Measurements from ENCODE around the gene BIN1.

Gene BIN1

DNA sequence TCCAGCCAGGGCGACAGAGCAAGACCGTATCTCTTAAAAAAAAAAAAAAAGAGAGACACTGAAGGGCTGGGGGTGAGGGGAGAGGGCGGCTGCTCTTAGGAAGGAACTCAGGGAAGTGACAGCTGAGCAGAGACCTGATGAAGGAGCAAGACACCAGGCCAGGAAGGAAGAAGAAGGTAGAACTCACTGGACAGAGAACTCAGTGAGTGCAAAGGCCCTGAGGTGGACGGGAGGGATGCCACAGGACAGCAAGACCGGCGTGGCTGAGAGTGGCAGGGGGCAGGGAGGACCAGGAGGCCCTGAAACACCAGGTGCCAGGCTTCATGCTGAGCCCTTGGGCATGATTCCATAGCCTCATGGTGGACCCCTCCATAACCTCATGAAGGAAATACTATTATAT lies 18.2 kb downstream of the BIN1 start:
- DNase-seq = no peak

DNA sequence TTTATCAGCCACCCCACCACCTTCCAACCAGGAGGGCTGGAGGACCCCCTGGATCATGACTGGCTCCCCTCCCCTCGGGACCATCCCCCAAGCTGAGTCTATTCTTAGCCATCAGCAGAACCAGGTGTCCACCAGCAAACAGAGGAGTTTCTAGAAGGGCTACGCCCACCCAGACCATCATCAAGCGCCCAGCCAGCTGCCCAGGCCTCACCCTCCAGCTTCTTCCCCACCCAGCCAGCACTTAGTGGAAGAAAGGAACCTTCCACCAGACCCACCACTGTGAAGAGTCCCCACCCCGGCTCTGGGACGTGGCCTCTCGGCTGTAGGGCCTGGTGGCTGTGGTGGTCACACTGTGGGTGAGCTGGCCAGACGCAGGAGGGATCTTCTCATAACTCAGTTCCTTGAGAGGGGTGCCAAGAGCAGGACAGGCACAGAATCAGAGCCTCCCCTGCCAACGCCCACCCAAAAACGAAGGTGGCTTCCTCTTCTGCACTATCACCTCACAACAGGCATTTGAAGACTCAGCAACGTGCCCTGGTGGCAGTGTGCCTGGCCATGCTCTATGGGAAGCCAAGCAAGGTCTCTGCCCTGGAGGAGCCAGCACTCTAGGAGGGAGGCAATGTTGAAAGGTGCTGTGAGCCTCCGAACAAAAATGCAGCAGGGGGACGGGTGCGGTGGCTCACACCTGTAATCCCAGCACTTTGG lies 19.0 kb downstream of the BIN1 start:
- no peak for DNase-seq

DNA sequence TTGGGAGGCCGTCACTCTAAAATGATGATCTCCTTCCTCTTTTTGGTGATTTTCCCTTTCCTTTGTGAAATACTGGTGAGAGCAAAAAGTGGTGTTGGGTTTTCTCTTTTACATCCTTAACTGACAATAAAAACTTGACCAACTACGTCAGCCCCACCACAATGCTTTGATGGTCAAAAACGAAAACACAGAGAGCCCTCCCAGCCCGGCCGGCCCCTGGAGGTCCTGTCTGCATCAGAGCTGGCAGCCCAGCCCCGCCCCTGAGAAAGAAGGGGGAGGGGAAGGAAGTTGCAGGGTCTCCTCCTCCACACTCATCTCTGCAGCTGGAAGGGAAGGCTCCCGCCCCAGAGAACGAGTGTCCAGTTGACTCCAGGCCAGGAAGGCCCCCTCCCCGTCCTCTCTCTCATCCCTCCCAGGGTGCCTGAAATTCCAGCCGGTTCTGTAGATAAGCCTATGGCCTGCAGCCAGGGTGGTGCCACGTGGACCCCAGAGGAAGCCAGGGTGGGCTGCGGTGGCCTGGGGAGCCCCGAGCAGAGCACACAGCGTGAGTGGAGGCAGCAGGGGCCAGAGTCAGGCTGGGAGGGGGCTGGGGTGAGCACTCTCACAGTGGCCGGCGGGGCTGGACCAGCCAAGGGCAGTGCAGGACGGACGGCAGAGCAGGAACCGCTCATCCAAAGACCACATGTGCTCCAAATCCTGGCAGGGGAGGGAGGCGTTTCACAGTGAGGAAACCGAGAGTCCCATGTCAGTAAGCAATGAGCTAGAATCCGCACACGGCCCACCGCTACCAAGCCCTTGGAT lies 19.8 kb downstream of the BIN1 start:
- no peak for DNase-seq

DNA sequence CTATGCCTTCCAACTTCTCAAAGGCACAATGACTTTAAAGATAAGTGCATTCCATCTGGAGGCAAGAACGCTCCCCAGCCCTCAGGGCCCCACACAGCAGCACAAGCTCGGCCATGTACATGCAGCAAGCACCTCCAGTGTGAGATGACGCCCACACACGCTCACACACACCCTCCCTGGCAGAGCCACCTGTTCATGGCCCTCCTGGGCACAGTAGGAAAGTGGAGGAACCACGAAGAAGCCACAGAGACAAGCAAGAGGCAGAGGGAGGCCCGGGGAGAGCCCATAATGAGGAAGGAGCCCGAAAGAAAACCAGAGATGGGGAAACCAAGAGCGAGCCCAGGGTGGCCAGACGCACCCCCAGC lies 21.7 kb downstream of the BIN1 start:
- DNase-seq = peak; percentile 49

DNA sequence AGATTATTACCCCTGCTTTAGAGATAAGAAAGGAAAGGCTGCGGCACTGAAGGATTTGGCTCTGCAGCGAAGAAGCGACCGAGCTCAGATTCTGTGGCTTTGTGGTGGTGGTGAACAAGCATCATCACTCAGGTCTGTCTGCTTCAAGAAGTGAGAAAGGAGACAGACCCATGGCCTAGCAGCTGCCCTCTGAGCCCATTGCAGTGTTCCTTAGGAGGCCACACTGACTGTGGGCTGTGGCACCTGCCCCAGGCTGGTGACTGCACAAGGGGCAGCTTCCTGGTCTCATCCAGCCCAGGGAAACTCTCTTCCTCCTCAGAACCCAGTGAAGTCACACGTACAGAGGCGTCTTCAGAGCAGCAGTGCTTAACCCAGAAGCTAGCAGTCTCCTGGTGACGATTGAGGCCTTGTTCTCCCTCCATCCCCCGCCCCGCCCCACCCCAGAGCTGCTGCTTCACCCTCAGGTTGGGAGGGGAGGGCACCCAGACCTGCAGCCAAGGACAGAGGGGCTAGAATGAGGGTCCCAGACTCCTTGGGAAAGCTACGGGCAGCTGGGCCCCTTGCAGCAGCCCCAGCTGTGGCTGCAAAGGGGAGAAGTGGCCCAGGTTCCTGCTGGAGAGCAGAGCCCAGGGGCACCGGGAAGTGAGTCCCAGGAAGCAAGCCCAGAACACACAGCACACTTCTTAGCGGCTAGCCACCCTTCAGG lies 22.2 kb downstream of the BIN1 start:
- peak; percentile 45 for DNase-seq

DNA sequence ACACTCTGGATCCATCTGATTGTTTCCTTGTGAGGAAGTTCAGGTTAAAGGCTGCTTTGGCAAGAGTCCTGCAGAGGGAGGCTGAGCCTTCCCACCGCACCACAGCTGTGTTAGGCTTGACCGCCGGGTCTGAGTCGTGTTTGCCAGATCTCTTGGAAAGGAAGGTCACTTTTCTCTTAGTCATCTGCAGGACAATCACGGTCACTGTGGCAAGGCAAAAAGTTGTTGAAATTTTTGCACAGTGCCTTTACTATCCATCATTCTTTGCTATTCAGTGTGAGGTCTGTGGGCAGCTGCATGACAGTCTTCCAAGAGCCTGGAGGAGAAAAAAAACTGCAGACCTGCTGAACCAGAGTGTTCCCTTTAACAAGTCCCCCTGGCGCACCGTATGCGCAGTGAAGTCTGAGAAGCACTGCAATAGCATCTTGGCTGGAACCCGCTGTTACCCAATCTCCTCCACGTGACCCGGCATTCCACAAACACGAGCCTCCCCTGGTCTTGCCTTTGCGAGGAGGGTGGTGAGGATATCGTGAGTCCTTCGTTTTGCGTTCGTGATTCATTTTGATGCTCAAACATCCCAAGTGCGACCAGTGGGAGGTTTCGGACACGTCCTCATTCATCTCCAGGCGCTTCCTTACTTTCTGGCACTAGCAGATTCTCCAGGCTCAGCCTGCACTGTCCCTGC lies 23.0 kb downstream of the BIN1 start:
- no peak for DNase-seq

DNA sequence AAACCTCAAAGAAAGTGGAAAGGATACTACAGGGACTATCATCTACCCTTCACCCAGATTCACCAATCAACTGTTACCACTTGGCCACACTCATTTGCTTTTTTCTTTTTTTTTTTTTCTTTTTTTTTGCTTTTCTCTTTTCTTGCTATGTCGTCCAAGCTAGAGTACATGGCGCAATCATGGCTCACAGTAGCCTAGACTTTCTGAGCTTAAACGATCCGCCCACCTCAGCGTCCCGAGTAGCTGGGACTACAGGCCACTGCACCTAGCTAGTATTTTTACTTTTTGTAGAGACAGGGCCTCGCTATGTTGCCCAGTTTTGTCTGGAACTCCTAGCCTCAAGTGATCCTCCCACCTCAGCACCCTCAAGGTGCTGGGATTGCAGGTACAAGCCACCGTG lies 24.0 kb downstream of the BIN1 start:
- DNase-seq = no peak

DNA sequence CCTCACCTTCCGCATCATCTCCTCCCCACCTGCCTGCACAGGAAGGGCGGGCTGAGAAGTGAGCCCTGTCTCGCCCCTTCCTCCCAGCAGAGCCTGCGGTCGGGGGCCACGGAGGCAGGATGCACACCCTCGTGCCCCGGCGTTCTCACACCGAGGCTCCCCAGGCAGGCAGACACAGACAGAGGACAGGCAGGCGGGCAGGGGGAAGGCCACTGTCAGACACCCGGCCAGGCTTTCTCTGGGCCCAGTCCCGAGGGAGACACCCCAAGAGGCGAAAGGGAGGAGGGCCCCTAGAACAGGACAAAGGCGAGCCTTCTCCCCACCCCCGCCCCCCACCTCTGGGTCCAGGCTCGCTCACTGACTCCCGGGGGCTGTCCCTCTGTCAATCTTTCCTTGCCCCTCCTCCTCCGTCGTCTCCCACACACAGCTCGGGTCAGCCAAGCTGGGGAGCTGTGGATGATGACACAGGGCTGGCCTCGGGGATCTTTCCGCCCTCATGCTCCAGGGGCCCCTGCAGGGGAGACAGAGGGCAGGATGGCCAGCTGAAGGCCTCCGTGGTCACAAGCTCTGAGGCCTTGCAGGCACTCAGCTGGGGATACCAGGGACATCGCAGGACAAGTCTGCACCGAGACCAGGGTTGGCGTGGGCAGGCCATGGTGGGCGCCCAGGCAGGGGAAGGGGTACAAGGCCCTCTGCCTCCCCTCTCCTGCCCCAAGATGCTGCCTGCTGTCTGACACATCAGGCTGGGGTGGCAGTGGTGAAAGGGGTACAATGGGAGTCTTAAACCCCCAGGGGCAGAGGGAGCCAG lies 24.9 kb downstream of the BIN1 start:
- DNase-seq = peak; percentile 73

DNA sequence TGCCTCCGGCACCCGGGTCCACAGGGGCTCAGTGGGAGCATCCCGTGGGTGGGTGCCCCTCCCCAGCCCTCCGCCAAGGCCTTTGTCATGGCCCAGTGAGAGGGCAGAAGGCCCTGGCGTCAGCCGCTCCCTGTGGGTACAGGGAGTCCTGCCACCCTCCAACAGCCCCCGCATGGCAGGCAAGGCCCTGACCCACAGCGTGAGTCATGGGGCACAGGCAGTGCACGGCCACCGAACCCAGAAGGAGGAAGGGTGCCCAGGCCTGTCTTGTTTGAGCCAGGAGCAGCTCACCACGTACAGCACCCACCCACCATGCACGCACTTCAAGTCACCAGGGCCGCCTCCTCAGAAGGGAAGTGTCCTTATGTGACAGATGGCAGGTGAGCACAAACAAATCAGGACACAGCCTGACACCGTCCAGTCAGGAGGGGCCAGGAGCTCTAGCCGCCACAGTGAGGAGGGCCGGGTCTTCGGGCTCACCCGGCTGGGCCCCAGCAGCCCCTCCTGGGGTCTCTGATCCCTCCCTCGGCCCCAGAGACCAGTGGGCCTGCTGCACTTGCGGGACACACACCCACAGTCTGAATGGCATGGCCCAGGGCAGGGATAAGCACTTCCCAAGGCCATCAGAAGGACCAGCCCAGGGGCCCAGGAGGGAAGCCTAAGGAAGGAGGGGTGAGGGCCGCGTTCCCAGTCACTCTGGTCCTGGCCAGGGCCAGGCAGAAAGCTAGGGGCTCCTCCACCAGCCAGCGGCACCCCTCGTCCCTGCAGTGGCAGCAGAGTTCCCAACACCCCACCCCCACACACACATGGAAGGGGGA lies 25.8 kb downstream of the BIN1 start:
- DNase-seq = peak; percentile 59

DNA sequence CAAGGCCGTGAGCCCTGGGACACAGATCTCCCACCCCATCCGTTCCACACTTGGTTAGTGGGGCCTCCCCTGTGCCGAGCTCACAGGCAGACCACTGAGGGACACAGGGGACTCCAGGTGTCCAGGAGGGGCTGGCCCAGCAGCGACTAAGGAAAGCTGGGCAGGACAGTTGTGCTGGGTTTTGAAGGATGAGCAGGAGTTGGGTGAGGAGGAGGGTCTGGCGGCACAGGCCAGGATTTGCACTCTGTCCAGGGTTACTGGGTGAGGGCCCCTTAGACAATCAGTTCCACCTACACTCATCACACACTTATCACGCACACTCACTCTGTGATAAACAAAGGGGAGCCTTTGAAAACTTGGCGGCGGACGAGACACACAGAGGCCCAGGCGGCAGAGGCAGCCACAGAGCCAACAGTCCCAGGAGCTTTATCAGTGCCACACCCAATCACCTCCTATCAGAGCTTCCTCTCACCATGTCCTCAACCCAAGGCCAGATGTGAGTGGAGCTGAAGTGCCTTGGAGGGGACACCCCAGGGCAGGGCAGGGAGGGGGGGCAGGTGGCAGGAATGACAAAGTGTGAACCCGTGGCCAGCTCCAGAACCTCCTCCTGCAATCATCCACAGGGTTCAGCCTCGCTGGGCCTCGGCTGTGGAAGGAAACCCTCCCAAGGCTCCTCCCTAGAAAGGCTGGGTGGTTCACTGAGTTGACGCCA lies 26.6 kb downstream of the BIN1 start:
- DNase-seq = peak; percentile 36

DNA sequence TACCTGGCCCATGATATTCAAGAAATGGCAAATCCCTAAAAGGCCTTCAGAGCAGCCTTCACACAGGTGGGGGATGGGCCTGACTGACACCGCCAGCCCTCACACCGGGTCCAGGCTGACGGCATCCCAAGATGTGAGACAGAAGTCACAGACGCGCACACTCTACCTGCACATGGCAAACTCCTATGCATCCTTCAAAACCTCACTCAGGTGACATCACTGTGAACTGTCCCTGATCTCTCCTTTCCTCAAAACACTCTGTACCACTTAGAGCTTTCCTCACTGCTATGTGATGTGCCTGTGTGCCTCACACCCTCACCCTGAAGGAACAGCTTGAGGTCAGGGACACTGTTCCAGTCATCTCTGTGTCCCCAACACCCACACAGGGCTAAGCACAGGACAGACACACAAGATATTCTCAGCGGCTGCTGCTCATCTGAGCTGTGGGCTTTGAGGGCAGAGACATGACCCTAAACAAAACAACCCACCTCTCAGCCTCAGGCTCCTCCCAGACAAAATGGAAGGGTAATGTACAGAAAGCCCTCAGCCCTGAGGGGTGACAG lies 27.5 kb downstream of the BIN1 start:
- no peak for DNase-seq

DNA sequence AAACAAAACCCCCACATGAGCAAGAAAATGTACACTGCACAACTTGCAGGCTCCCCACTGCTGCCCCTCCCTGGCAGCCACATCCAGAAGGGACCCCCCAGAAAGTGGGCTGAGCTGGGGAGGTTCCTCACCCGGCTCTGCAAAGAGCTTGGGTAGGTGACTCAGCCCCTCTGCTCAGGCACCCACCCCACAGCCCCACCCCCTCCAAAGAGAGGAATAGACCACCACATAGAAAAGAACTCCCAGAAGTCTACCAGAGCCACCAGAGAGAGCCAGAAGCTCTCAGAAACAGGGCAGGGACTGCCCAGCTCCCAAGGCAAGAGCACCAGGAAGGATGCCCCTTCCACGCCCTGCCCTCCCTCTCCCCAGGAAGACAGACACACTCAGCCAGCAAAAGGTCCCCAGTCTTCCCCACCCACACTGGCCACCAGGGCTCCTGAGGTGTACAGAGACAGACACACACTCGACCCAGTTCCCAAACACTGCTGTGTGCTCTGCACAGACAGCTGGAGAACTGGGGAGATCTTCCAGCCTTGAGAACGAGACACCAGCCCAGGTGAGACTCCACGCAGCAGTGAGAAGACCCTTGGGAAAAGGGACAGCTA lies 28.2 kb downstream of the BIN1 start:
- DNase-seq = no peak

DNA sequence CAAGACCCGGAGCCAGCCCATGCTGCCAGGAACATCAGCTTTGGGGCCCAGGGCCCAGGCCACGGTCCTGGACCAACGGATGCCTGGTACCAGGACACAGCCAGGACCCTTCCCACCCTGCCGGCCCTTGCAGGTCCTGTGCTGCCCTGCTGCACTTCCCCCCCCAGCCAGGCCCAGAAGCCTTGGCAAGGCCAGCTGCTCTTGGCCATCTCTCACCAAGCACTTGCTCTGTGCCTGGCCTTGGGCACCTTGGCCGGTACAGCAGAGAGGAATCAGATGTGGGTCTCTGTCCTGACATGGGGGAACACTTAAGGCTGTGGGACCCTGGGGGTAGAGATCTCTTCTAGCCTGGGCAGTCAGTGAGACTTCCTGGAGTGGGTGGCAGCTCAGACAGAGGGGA lies 28.9 kb downstream of the BIN1 start:
- DNase-seq = no peak

DNA sequence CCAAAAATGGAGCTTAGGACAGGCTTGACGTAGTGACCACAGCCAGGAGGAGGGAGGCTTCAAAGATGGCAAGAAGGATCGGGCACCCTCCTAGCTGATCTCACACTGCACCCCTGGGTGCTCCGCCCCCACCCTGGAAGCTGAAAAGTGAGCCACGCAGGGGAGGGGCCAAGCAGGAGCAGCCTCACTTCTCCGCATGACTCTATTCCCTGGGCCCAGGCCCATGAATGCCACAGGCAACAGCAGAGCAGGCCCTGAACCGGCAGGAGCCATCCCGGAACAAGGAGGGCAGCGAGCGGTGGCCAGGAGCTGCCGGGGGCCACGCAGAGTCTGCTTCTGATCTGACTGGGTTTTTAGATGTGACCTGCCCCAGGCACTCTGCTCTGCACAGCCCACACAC lies 30.0 kb downstream of the BIN1 start:
- no peak for DNase-seq

DNA sequence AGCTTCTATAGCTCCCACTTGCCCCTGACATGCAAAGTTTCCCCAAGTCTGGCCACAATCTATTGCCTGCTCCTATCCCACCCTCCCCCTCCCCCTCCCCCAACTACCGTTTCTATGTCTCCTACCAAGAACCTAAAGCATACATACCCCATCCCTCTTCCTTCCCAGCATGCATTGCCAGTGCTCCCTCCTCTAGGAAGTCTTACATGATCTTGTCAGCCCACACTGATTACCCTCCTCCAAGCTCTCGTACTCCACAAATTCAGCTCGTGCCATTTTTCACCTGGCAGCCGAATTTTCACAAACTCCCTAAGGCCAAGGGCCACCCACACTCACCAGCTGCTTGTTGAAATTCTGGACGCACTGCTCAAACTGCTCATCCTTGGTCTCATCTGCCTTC lies 30.7 kb downstream of the BIN1 start:
- DNase-seq = no peak

DNA sequence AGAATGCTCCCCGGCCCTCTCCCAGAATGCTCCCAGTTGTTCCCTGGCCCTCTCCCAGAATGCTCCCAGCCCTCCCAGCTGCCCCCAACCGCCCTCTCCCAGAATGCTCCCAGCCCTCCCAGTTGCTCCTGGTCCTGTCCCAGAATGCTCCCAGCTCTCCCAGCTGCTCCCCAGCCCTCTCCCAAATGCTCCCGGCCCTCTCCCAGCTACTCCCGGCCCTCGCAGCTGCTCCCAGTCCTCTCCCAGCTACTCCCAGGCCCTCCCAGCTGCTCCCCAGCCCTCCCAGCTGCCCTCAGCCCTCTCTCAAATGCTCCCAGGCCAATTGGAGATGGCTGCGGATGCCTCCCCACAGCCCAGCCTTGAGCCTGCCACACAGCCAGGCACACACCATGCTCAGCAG lies 31.1 kb downstream of the BIN1 start:
- no peak for DNase-seq

DNA sequence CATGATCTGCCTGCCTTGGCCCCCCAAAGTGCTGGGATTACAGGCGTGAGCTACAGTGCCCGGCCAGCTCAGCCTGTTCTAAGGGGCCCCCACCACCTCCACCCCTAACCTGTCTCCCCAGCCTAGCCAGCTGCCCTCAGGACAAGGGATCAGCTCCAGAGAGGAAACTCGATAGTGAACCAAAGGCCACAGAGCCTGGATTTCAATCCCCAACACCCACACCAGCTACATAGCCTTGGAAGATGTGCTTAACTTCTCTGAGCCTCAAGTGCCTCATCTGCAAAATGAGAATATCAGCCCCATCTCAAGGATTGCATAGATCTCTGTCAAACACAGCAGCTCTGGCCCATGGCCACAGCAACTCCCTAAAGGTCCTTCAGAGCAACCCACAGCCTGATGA lies 32.0 kb downstream of the BIN1 start:
- DNase-seq = no peak

DNA sequence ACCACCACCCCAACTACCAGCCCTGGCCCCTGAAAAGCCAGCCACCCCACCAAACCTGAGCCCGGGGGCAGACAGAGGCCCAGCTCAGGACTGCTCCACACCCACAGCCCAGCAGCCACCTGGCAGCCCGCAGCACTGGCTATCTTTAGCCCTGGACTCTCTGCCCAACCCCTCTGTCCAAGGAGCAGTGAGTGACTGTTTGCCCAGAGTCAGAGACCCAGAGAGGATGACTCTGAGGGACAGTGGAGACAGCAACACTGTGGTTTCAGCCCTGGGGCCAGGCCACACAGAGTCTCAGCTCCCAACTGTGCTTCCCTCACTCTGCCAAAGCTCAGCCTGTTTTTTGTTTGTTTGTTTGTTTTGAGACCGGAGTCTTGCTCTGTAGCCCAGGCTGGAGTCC lies 32.6 kb downstream of the BIN1 start:
- DNase-seq = no peak

DNA sequence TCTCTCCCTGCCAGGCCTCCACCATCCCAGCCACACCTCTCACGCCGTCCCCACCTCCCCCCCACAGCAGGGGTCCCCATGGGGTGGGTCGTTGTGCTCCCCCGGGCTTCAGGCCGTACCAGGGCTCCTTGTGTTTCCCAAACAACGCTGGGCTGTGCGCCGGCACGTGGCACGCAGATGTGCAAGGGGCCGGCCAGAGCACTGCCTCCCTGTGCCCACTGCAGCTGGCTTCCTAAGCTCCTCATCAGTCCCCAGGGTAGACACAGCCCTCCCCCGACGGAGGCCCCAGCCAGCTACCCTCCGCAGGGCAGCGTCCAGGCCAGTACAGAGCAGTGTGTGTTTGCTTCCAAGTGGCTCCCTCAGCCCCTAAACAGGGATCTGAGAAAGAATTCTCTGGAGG lies 34.0 kb downstream of the BIN1 start:
- DNase-seq = no peak

DNA sequence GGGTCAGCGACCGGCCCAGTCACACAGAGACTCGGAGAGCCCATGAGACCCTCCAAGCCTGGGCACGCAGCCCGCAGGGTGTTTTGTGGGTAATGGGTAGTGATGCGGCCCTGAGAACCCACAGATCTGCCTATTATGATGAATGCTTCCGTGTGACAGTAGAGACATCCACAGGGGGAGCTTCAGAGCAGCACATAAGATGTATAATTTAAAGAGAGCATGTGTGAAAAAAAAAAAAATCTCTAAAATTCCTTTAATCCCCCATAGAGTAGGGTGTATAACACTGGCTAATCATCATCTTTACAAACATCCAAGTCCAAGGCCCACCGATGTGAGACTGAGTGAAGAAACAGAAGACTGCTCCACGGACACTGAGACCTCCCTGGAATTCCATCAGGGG lies 34.6 kb downstream of the BIN1 start:
- no peak for DNase-seq

Measured in activated CD8-positive, alpha-beta memory T cell treated with anti-CD3 and anti-CD28 coated beads, Interleukin-2, amount 50 U/mL, for 4 hours (primary cell).